Right atrium auricular region (tissue), 2 donors: ENCODE results near the gene CHN1. TPM values are rescaled to one million over a fixed set of nuclear protein-coding genes. Genes with fewer than 3 reads are reported as not detected.
A peak's percentile ranks its signal among the peaks of the same experiment; 100 is the strongest.

Source experiments
- DNase-seq: peaks from one replicate; pipeline ENCODE4 v3.0.0-alpha.2; 2019; ENCODE audit warnings: low spot score
- H3K27ac ChIP-seq, 2 donors: fragments of 200-600 bp; sonication (generic); 1 replicate in 1 of 2; 2 replicates in 1 of 2; pipeline ENCODE4 v1.5.1; 2016 to 2019
- H3K27me3 ChIP-seq, 2 donors: fragments of 200-600 bp; sonication (generic); one replicate each; pipeline versions ENCODE4 v1.5.1 to v1.6.0; 2017 to 2019
- H3K36me3 ChIP-seq: fragments of 200-600 bp; sonication (generic); one replicate; pipeline ENCODE4 v1.5.1; 2016
- H3K4me1 ChIP-seq, 2 donors: fragments of 200-600 bp; sonication (generic); one replicate each; pipeline versions ENCODE4 v1.5.1 to v1.6.0; 2017 to 2019
- H3K4me3 ChIP-seq, 2 donors: fragments of 200-600 bp; sonication (generic); 1 replicate in 1 of 2; 2 replicates in 1 of 2; pipeline ENCODE4 v1.5.1; 2017 to 2019; ENCODE audit warnings: mild to moderate bottlenecking in 1 of 2, moderate library complexity in 1 of 2
- H3K9me3 ChIP-seq, 2 donors: fragments of 200-600 bp; sonication (generic); one replicate each; pipeline ENCODE4 v1.5.1; 2019
- CTCF ChIP-seq, 2 donors: fragments of 200-600 bp; sonication (generic); IDR thresholded peaks; one replicate each; pipeline ENCODE4 v1.5.1; 2019; ENCODE audit warnings: antibody characterized with exemption in 2 of 2
- total RNA-seq, 2 donors: library from RNA; depleted of rRNA; stranded (reverse); fragments of >200 nt; gene quantifications; one replicate each; pipeline ENCODE4 v1.1.0, GENCODE V29; 2016

CHN1 gene
- total RNA-seq, 2 donors from 2014 or later: 4.1 to 9.3 TPM

GRCh38 chr2:175030380-175031271 is 25.4 kb upstream of the CHN1 start:
- H3K36me3 ChIP-seq: no peaks in the 10 kb centered on the region
- peak in 1 of 2 donors; percentile 45 for TF ChIP-seq CTCF (IDR thresholded peaks at IDR 0.05)
- no peak overlapping the region for H3K27ac ChIP-seq
- H3K4me1 ChIP-seq: no peaks in the 10 kb centered on the region
- H3K9me3 ChIP-seq: no peaks in the 10 kb centered on the region
- no peak overlapping the region for H3K4me3 ChIP-seq
- H3K27me3 ChIP-seq: no peaks in the 10 kb centered on the region
- no peak for DNase-seq

- no peak for TF ChIP-seq CTCF (IDR thresholded peaks at IDR 0.05)
- H3K4me3 ChIP-seq: no peak overlapping the region
- H3K9me3 ChIP-seq: no peaks in the 10 kb centered on the region
- H3K27me3 ChIP-seq: no peaks in the 10 kb centered on the region
- peak overlapping the region in 1 of 2 donors; percentile 7 for H3K27ac ChIP-seq
- H3K4me1 ChIP-seq: no peaks in the 10 kb centered on the region
- H3K36me3 ChIP-seq: no peaks in the 10 kb centered on the region
- DNase-seq: no peak
Measured at GRCh38 chr2:175027755-175028154, 22.6 kb upstream of the CHN1 start.

GRCh38 chr2:175026385-175026784 is 21.2 kb upstream of the CHN1 start:
- no peak for TF ChIP-seq CTCF (IDR thresholded peaks at IDR 0.05)

GRCh38 chr2:175025946-175026345 is 20.8 kb upstream of the CHN1 start:
- Histone ChIP-seq H3K4me1 (no peaks in the 10 kb centered on the region), H3K9me3 (no peaks in the 10 kb centered on the region), H3K27ac (no peak overlapping the region), H3K36me3 (no peaks in the 10 kb centered on the region), H3K4me3 (no peak overlapping the region), H3K27me3 (no peaks in the 10 kb centered on the region)
- no peak for DNase-seq
- no peak for TF ChIP-seq CTCF (IDR thresholded peaks at IDR 0.05)

More at GRCh38 chr2:175026385-175026784, 21.2 kb upstream of the CHN1 start:
- no peaks in the 10 kb centered on the region for H3K36me3 ChIP-seq
- H3K27me3 ChIP-seq: no peaks in the 10 kb centered on the region
- no peaks in the 10 kb centered on the region for H3K4me1 ChIP-seq
- H3K9me3 ChIP-seq: no peaks in the 10 kb centered on the region
- H3K4me3 ChIP-seq: no peak overlapping the region
- no peak overlapping the region for H3K27ac ChIP-seq
- no peak for DNase-seq

GRCh38 chr2:175025233-175025632 is 20.1 kb upstream of the CHN1 start:
- H3K9me3 ChIP-seq: no peaks in the 10 kb centered on the region
- no peak for TF ChIP-seq CTCF (IDR thresholded peaks at IDR 0.05)
- no peak overlapping the region for H3K4me3 ChIP-seq
- H3K4me1 ChIP-seq: no peaks in the 10 kb centered on the region
- H3K27me3 ChIP-seq: no peaks in the 10 kb centered on the region
- no peak overlapping the region for H3K27ac ChIP-seq
- no peaks in the 10 kb centered on the region for H3K36me3 ChIP-seq
- DNase-seq: no peak
